DMS153 treated with DMSO at 0.1 percent for 48 hours (cell line): Measurements from ENCODE around the gene GPR25.
"Not testable (repeated sequence)": the region's sequence is repeated elsewhere in the genome, so short reads cannot be mapped to it uniquely, and the experiment has no call there.

Experiments
- DNase-seq: peaks from one replicate; lab custom pipeline; 2025; ENCODE audit not compliant: unreplicated experiment; lab: John Stamatoyannopoulos, UW

The GPR25 gene

DNA sequence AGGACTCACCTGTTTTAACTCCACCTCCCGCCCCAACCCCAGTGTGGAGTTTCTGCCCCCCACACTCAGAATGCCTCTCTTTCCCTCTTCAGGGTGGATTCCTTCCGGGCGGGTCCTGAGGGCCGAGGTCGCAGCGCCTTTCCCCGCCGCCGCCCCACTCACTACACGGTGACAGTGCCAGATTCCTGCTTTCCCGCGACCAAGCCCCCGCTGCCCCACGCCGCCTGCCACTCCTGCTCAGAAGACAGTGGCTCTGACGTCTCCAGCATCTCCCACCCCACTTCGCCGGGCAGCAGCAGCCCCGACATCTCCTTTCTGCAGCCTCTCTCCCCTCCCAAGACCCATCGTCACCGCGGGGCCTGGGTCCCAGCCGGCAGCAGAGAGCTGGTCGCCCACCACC, 38.6 kb downstream of the GPR25 start:
- DNase-seq: no peak

GRCh38 chr1:200911936-200912335, 39.2 kb downstream of the GPR25 start:
- DNase-seq: not testable (repeated sequence)

DNA sequence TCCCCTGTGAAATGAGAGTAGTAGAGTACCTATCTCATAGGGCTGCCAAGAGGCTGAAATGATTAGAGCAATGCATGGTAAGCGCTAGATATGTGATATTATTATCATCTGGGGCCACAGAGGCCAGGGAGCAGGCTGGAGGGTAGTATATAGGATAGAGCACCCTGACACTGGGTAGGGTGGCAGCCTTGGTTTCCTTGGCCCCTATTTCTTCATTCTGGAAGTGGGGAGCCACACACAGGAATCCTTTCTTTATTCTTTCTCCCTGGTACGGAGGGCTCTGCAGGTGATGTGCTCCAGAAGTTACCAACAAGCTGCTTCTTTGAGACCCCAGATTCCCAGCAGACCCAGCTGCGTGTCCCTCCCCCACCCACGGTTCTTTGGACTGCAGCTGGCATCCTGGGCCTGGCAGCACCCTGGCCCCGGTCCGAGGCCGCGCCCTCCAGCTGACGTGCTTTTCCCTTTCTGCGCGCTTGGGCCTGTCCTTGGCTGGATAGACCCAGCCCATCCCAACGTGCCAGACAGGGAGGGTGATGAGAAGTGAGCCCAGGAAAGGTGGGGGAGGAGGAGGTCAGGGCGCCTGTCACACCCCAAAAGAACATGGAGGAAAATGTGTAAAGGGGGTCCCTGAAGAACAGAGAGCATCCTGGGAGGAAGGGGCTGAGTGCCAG, 40.1 kb downstream of the GPR25 start:
- DNase-seq: no peak

DNA sequence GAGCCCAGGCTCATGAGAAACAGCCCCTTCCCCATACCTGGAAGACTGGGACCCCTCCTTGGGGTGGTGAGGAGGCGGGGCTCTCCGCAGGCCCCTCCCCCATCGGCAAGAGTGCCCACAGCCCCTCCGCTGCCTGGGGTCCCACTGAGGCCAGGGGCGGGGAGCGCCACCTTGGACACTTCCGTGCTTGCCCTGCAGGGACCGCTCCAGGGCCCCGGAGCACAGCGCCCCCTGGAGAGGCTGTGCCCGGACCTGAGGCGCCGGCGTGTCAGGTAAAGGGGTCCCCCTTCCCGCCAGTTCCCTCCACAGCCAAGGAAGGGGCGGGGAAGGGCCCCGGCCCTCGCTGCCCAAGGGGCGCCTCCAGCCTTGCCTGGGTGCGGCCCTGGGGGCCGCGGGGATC, 43.4 kb downstream of the GPR25 start:
- no peak for DNase-seq

GRCh38 chr1:200916681-200917080, 43.9 kb downstream of the GPR25 start:
- DNase-seq: no peak

DNA sequence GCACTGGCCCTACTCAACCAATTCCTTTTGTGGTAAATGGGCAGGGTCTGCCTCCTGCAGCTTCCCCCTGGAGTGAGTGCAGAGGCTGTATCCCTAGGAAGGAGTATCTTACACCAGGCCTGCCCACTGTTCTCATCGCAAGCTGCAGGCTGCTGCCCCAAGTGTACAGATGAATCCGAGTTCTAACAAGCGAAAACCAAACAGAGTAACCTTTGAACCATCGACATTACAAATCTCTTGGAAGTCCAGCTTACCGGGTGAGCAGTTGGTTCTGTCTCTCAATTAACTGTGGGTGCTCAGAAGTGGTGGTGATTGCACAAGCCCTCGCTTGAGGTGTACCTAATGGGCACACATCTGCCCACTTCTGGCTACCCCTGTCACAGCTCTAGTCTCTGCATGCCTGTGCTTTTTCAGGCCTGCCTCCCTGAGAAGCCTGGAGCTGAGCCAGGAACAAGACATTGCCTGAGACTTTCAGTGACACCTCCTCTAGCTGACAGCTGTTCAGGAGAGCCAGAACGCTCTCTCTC, 44.6 kb downstream of the GPR25 start:
- DNase-seq: peak; percentile 35

DNA sequence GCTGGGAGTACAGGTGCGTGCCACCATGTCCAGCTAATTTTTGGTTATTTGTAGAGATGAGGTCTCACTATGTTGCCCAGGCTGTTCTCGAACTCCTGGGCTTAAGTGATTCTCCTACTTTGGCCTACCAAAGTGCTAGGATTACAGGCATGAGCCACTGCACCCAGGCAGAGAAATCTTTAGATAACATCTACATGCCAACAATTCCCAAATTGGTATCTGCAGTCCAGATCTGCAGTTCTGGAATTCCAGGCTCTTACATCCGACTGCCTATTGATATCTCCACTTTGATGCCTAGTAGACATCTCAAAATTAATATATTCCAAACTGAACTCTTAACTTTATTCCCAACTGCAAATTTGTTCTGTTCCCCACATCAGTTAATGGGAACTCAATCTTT, 45.2 kb downstream of the GPR25 start:
- no peak for DNase-seq

DNA sequence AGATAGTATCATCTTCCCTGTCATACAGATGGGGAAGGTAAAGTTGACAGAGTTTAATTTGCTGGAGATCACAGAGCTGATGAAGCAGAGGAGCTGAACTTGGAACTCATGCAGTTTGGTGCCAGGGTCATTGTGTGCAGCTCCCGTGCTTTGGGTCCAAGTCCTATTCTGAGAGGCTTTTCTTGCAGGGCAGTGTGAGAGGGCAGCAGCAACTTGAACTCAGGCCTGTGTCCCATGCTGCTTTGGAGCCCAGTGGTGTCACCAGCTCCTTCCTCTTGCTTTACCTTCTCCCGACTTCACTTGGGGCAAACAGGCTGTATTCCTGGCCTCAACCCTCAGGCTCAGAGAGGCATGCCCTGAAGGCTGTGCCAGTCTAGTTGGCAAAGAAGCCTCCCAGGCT, 46.6 kb downstream of the GPR25 start:
- no peak for DNase-seq

GRCh38 chr1:200921571-200922110, 48.9 kb downstream of the GPR25 start:
- no peak for DNase-seq

- DNase-seq: no peak
These were observed 49.6 kb downstream of the GPR25 start for GRCh38 chr1:200922406-200922805.

- DNase-seq: no peak
These were observed 50.8 kb downstream of the GPR25 start for GRCh38 chr1:200923601-200924000.
